T-helper 2 cell treated with Interferon-gamma antibody and Interleukin-4, amounts not matched to agents 5 μg/mL and 100 μg/mL, for 36 hours (primary cell): Measurements from ENCODE around the gene MTR.
"Not testable (repeated sequence)": the region's sequence is repeated elsewhere in the genome, so short reads cannot be mapped to it uniquely, and the experiment has no call there.

ENCODE experiments used
- DNase-seq: peaks from one replicate; pipeline ENCODE4 v3.0.0; 2021; ENCODE audit warnings: low spot score
- H3K27ac Mint-ChIP-seq: one replicate; pipeline ENCODE4 v1.8.0; 2021; ENCODE audit warnings: mild to moderate bottlenecking, mixed read lengths
- H3K27me3 Mint-ChIP-seq: one replicate; pipeline ENCODE4 v1.8.0; 2021; ENCODE audit warnings: low read depth, mixed read lengths
- H3K36me3 Mint-ChIP-seq: one replicate; pipeline ENCODE4 v1.8.0; 2021; ENCODE audit warnings: low read depth, mixed read lengths
- H3K4me1 Mint-ChIP-seq: one replicate; pipeline ENCODE4 v1.8.0; 2021; ENCODE audit warnings: low read depth, mixed read lengths
- H3K4me3 Mint-ChIP-seq: one replicate; pipeline ENCODE4 v1.8.0; 2022; ENCODE audit warnings: mild to moderate bottlenecking, moderate library complexity, mixed read lengths
- H3K9me3 Mint-ChIP-seq: one replicate; pipeline ENCODE4 v1.8.0; 2021; ENCODE audit warnings: mixed read lengths

The MTR gene

DNA sequence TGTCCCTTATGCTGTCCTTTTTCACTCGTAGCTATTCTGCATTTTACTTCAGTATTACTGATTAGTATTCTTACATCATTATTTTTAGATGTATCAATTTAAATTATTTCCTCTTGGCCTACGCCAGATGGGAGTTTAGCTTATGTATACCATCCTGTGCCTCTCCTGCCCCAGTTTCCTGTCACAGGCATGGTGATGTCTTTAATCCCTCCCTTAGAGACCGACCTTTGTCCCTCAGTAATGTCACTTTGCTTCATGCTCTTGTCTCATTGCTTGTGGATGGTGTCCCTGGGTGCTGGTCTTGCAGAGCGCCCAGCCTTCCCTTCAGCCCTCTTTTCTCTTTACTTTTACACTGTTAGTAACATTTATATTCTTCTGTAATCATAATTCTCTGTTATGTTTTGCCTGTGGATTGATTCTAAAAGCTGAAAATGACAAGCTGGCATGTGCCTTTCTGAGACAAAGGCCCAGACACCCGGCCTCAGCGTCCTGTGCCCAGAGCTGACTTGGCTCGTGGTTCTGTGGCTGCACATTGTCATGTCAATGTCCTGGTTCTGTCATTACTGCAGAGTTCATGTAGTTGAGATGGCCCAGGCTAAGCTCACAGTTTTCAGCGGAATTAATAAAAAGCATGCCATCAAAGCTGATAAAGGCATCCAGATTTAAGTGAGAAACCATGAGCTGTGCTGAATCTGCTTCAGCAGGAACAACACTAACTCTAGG is 100.7 kb downstream of the MTR start:
- H3K36me3 Mint-ChIP-seq, result peaks cover 60% of the 10 kb centered on the region

DNA sequence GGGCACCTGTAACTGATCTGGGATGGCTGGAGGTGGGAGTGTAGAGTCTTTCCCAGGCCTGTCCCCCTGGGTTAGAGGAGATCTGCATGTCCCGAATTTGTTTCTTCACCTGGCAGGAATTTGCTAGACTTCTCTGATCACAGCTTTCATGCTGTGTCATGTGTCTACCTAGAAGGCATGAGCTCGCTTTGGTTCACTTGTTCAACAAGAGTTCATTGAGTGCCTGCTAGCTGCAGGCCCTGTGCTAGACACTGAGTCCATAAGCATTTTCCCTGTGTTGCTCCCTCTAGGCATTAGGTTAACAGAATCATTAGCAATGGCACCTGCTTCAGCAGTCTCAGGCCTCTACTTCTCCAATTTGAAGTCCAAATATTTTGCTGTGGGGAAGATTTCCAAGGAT is 101.6 kb downstream of the MTR start:
- H3K4me1 Mint-ChIP-seq, result no peaks in the 10 kb centered on the region
- no peaks in the 10 kb centered on the region for H3K9me3 Mint-ChIP-seq

More for the DNA sequence above, 100.7 kb downstream of the MTR start:
- DNase-seq, result no peak
- no peak overlapping the region for H3K27ac Mint-ChIP-seq
- H3K9me3 Mint-ChIP-seq, result no peaks in the 10 kb centered on the region
- H3K27me3 Mint-ChIP-seq, result no peaks in the 10 kb centered on the region
- H3K4me1 Mint-ChIP-seq, result no peaks in the 10 kb centered on the region
- no peak overlapping the region for H3K4me3 Mint-ChIP-seq

DNA sequence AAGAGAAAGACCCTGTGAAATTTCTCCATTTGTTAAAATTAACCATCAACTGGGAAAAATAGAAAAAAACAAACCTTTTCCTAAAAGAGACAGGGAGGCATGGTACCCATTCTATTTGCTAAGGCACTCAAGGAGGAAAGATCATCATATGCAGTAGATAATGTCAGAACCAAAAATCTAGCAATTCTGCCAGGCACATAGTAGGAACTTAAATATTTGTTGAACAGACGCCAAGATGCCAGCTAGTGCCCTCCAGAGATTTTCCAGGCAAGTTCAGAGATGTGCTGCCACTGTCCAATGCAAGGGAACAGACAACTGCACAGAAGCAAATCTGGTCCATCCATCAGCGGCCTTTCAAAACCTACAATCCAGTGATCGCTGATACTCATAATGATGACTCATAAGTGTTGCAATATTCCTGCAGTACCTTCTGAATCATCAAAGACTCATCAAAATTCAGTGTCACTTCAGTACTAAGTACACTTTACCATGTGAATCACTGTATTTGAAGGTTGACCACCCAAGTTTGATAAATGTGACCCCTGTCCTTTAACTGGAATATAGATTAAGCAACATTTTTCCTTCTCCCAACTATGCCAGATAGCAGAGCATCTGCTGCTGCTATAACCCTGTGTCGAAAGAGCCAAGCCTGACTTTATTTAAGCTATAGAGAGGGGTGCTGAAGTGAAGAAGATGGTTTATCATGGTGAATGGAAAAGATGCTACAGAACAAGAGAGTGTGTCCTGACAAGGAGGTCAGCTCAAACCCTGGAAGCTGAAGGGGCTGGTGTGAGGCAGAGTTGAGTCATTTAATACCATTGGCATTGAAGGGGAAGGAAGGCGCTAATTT is 110.0 kb downstream of the MTR start:
- Mint-ChIP-seq H3K4me1 (no peaks in the 10 kb centered on the region), H3K9me3 (no peaks in the 10 kb centered on the region), H3K27me3 (no peaks in the 10 kb centered on the region), H3K4me3 (no peak overlapping the region), H3K27ac (no peak overlapping the region), H3K36me3 (peaks cover 13% of the 10 kb centered on the region)
- no peak for DNase-seq

More for the DNA sequence above, 101.6 kb downstream of the MTR start:
- H3K4me3 Mint-ChIP-seq, result no peak overlapping the region
- DNase-seq, result no peak
- peaks cover 59% of the 10 kb centered on the region for H3K36me3 Mint-ChIP-seq
- H3K27ac Mint-ChIP-seq, result no peak overlapping the region
- no peaks in the 10 kb centered on the region for H3K27me3 Mint-ChIP-seq

DNA sequence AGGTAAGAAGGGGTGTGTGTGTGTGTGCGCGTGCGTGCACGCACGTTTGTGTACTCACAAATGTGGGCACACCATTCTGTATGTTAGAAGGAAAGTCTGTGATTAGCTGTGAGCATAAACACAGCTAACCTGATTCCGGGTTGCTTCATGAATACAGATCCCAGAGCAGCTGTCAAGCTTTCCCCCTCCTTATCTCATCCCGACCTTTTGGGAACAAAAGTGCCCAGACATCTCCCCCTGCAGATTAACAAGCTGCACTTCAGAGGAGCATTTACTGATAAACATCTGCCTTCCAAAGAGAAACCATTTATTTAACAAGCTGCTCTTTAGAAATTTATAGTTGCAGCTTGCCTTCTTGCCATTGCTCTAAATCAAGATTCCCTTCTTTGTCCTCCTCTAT is 112.1 kb downstream of the MTR start:
- no peaks in the 10 kb centered on the region for H3K4me1 Mint-ChIP-seq
- DNase-seq, result no peak
- peaks cover 1% of the 10 kb centered on the region for H3K36me3 Mint-ChIP-seq
- no peaks in the 10 kb centered on the region for H3K27me3 Mint-ChIP-seq
- H3K9me3 Mint-ChIP-seq, result no peaks in the 10 kb centered on the region
- H3K4me3 Mint-ChIP-seq, result no peak overlapping the region
- H3K27ac Mint-ChIP-seq, result no peak overlapping the region

DNA sequence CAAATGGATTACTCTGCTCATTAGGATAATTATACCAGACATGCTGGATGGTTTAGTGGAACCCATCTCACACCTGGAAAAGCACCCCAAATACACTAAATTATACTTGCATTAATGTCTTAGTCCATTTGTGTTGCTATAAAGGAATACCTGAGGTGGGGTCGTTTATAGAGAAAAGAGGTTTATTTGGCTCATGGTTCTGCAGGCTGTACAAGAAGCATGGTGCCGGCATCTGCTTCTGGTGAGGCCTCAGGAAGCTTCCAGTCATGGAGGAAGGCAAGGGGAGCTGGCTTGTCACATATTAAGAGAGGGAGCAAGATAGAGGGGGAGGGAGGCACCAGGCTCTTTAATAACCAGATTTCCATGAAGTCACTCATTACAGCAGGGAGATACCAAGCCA is 113.6 kb downstream of the MTR start:
- DNase-seq, result no peak
- no peaks in the 10 kb centered on the region for H3K27me3 Mint-ChIP-seq
- H3K36me3 Mint-ChIP-seq, result no peaks in the 10 kb centered on the region
- H3K9me3 Mint-ChIP-seq, result no peaks in the 10 kb centered on the region
- no peak overlapping the region for H3K27ac Mint-ChIP-seq
- no peak overlapping the region for H3K4me3 Mint-ChIP-seq
- no peaks in the 10 kb centered on the region for H3K4me1 Mint-ChIP-seq

DNA sequence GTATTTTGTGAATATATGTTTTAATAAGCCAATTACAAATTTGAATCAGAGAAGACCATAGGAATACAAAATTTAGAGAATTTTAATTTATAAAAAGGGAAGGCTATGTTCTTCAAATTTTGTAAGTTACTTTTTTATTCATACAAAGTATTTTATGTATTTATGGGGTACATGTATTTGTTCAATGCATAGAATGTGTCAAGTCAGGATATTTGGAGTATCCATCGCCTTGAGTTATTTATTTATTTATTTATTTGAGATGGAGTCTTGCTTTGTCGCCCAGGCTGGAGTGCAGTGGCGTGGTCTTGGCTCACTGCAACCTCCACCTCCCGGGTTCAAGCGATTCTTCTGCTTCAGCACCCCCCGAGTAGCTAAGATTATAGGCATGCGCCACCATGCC is 116.0 kb downstream of the MTR start:
- H3K4me1 Mint-ChIP-seq, H3K4me3 Mint-ChIP-seq, H3K27ac Mint-ChIP-seq, H3K27me3 Mint-ChIP-seq, H3K36me3 Mint-ChIP-seq, DNase-seq, H3K9me3 Mint-ChIP-seq: not testable (repeated sequence)

DNA sequence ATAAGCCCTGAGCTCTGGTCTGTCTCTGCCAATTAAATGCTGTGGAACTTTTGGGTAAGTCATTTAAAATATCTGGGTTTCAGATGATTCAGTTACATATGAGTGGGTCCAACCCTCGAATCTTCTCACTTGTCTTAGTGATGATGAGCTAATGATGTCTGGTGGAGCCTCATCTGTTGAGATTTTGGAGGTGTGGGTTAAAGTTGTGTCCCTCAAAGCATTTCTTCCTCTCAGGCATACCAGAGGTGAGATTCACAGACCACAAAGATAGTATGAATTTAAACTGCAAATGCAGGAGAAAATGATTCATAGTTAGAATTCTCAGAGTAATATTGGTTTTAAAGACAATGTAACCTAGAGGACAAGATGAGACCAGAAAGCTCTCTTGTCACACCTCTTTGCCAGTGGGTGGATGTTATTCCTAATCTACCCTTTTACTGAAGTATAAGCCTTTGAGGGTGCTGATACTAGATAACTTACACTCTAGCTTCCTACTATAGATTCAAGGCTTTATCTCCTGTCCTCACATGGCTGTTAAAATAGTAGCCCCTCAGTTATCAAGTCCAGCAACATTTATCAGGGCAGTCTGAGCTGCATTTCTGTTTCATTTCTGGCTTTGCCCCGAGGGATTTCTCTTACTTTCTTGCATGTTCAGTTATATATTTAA is 118.4 kb downstream of the MTR start:
- Mint-ChIP-seq H3K27ac (no peak overlapping the region), H3K4me1 (no peaks in the 10 kb centered on the region), H3K36me3 (peaks cover 5% of the 10 kb centered on the region), H3K4me3 (no peak overlapping the region), H3K9me3 (peaks cover 13% of the 10 kb centered on the region), H3K27me3 (no peaks in the 10 kb centered on the region)
- DNase-seq, result peak; percentile 6

DNA sequence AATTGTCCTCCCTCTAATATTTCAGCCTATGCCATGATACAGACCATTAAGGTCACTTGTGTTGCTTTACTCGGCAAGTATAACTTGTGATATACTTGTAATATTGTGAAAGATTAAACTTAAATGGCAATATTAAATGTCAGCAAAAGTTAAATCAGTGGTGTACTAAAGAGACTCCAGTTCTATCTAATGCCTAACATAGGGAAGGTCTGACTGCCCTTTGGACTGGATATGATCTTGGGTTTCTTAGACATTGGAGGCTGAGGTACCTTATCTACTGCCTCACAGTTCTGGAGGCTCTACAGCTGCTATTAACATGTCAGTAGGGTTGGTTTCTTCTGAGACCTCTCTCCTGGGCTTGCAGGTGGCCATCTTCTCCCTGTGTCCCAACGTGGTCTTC is 119.3 kb downstream of the MTR start:
- H3K36me3 Mint-ChIP-seq, result peaks cover 5% of the 10 kb centered on the region
- H3K27me3 Mint-ChIP-seq, result no peaks in the 10 kb centered on the region
- H3K4me1 Mint-ChIP-seq, result no peaks in the 10 kb centered on the region
- H3K9me3 Mint-ChIP-seq, result peaks cover 16% of the 10 kb centered on the region
- no peak overlapping the region for H3K4me3 Mint-ChIP-seq
- no peak overlapping the region for H3K27ac Mint-ChIP-seq
- no peak for DNase-seq

DNA sequence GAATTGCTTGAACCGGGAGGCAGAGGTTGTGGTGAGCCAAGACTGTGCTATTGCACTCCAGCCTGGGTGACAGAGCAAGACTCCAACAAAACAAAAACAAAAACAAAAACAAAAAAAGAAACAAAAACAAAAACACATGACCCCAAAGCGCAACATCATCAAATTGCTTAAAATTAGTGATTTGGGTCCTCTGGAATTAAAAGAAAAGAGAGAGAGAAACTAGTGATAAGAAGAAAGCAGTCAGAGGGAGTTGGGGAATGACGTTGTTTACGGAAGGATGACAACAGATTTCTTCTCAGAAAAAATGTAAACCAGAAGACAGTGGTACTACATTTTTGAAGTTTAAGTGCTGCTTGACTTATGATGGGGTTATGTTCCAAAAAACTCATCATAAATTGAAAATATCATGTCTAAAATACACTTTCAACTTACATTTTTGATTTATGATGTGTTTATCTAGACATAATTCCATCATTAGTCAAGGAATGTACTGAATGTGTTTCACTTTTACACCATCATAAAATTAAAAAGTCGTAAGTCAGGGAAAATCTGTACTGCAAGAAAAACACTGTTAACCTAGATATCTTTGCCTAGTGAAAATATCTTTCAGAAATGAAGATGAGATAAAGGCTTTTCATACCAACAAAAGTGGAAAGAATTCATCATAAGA is 121.2 kb downstream of the MTR start:
- H3K27me3 Mint-ChIP-seq, result no peaks in the 10 kb centered on the region
- H3K36me3 Mint-ChIP-seq, result peaks cover 5% of the 10 kb centered on the region
- H3K9me3 Mint-ChIP-seq, result peaks cover 16% of the 10 kb centered on the region
- H3K27ac Mint-ChIP-seq, result no peak overlapping the region
- H3K4me1 Mint-ChIP-seq, result no peaks in the 10 kb centered on the region
- DNase-seq, result no peak
- no peak overlapping the region for H3K4me3 Mint-ChIP-seq

DNA sequence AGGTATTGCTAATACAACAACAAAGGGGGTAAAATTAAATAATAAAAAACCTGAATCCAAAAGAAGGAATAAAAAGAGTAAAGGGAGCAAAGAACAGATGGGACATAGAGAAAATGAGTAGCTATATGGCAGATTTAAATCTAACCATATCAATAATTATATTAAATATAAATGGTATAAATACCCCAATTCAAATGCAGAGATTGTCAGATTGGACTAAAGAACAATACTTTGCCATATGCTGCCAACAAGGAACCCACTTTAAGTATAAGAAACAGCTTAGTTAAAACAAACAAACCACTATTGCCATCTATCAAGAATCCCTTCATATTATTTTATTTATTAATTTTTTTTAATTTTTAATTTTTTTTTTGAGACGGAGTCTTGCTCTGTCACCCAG is 122.4 kb downstream of the MTR start:
- Mint-ChIP-seq H3K4me1 (no peaks in the 10 kb centered on the region), H3K4me3 (no peak overlapping the region), H3K27ac (no peak overlapping the region), H3K9me3 (peaks cover 21% of the 10 kb centered on the region), H3K27me3 (no peaks in the 10 kb centered on the region), H3K36me3 (peaks cover 5% of the 10 kb centered on the region)
- DNase-seq, result no peak

DNA sequence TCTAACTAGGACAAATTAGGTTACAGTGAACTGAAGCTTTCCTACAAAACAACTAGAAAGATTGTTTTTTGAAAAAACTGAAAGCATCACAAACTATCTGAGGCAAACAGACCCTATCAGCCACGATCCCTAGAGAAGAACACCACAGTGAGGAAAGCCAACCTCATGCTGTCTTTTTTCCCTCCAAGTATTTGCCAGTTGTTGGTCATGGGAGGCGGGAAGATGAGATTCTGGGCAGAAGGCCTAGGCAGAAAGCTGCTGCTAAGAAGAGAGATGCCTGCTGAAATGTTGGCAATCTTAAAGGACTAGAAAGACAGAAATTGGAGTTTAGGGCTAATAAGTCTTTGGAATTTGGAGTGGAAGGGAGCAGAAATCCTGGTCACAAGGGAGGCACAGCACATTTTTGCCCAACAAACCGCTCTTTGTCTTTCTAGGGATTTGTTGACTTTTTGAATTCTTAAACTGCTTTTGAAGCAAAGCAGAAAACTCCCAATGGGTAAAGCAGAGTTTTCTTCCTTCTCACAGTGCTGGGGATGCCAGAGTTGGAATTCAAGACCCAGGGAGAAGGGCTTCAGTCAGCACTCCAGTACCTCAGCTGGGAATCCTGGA is 125.3 kb downstream of the MTR start:
- Mint-ChIP-seq H3K9me3 (peaks cover 17% of the 10 kb centered on the region), H3K27me3 (no peaks in the 10 kb centered on the region), H3K4me1 (no peaks in the 10 kb centered on the region), H3K36me3 (peaks cover 3% of the 10 kb centered on the region), H3K4me3 (no peak overlapping the region), H3K27ac (no peak overlapping the region)
- no peak for DNase-seq

DNA sequence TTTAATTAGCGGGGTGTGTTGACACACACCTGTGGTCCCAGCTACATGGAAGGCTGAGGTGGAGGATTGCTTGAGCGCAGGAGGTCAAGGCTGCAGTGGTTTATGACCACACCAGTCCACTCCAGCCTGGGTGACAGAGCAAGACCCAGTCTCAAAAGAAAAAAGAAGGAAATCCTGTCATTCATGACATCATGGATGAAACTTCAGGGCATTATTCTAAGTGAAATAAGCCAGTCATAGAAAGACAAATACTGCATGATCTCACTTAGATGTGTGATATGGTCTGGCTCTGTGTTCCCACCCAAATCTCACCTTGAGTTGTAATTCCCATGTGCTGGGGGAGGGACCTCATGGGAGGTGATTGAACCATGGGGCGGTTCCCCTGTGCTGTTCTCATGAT is 126.5 kb downstream of the MTR start:
- no peaks in the 10 kb centered on the region for H3K27me3 Mint-ChIP-seq
- H3K36me3 Mint-ChIP-seq, result peaks cover 3% of the 10 kb centered on the region
- no peaks in the 10 kb centered on the region for H3K4me1 Mint-ChIP-seq
- no peak for DNase-seq
- H3K27ac Mint-ChIP-seq, result no peak overlapping the region
- H3K9me3 Mint-ChIP-seq, result peaks cover 17% of the 10 kb centered on the region
- H3K4me3 Mint-ChIP-seq, result no peak overlapping the region

DNA sequence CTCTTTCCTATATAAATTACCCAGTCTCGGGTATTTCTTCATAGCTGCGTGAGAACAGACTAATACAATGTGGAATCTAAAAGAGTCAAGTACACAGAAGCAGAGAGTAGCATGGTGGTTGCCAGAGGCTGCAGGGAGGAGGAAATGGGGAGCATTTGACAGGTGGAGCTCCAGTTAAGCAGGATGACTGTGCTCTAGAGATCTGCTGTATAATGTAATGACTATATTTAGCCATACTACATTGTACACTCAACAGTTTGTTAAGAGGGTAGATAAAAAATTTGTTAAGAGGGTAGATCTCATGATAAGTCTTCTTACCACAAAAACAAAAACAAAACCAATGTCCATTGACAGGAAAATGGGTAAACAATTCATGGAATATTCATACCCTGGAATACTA is 127.1 kb downstream of the MTR start:
- H3K4me1 Mint-ChIP-seq, result no peaks in the 10 kb centered on the region

More for the DNA sequence above, 127.1 kb downstream of the MTR start:
- Mint-ChIP-seq H3K4me3 (no peak overlapping the region), H3K27me3 (no peaks in the 10 kb centered on the region), H3K36me3 (peaks cover 1% of the 10 kb centered on the region), H3K9me3 (peaks cover 14% of the 10 kb centered on the region), H3K27ac (no peak overlapping the region)
- no peak for DNase-seq
